Activated naive CD4-positive, alpha-beta T cell (primary cell): ENCODE results near the gene DNAJB12.
"Not testable (repeated sequence)": the region's sequence is repeated elsewhere in the genome, so short reads cannot be mapped to it uniquely, and the experiment has no call there.

Source experiments
- DNase-seq, 4 experiments: peaks; one replicate each; lab custom pipeline; 2025; lab: John Stamatoyannopoulos, UW

Gene DNAJB12

DNA sequence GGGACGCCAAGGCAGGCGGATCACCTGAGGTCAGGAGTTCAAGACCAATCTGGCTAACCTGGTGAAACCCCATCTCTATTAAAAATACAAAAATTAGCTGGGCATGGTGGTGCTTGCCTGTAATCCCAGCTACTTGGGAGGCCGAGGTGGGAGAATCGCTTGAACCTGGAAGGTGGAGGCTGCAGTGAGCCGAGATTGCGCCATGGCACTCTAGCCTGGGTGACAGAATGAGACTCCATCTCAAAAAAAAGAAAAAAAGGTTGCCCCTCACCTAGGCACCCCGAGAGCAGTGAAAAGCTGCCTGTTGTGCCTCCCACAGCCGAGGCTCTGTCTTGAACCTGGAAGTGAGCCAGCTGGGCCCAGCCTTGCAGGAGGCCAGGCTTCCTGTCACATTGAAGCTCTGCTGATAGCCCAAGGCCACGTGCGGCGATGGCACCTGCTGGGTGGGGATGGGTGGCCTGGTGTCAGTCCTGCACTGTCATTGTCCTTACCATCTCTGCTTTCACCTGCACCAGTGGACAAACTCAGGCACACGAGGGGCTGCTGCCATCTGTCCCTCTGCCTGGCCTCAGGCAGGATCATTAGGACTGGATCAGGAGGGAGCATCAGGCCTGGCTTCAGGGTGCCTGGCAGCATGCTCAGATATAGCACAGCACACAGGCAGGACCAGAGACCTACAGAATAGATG, 37.8 kb downstream of the DNAJB12 start:
- DNase-seq, result peak in 2 of 4 experiments; percentile 42 to 57

DNA sequence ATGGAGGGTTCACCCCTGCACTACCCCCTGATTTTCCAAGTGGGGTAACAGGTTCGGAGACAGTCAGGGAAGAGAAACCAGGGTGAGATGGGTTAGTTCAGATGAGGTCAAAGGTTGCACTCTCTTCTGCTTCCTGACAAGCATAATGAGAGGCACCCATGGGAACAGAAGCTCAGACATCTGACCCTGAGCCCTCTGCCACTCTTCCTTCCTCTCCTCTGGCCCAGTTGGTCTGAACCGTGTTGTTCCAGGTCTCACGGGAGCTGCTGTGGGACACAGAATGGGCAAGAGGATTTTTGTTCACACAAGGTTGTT, 38.4 kb downstream of the DNAJB12 start:
- DNase-seq, result no peak

DNA sequence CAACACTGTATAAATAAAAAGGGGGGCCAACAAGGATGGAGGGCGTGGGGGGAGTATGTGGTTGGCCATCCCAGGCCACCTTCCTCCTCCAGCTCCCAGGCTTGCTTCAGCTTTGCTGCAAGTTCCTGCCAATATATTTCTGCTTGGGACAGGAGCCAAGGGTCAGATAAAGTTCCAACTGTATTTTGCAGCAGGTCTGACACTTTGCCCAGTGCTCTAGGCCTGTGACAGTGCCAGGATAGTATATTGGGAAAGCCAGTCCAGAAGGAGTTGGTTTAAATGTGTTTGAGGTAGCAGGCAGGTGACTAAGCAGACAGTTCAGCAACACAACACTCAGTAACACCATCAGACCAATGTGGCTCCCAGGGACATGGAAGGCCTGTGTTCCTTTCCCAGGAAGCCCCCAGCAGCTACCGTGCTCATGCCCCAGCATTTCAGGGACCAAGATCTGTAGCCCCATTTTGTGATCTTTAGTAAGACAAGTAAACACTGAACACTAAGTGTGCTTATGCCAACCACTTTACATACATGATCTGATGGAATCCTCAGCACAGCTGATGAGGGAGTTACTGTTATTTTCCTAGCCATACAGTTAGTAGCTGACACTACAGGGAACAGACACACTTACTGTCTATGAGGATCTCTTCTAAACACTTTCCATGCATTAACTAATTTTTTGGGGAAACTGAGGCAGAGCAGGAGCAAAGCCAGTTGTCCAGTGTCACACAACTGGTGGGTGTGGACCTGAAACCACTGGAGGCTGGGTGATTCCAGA, 38.9 kb downstream of the DNAJB12 start:
- no peak for DNase-seq

GRCh38 chr10:72315054-72315453, 39.7 kb downstream of the DNAJB12 start:
- no peak for DNase-seq

GRCh38 chr10:72314263-72314662, 40.5 kb downstream of the DNAJB12 start:
- DNase-seq, result no peak

DNA sequence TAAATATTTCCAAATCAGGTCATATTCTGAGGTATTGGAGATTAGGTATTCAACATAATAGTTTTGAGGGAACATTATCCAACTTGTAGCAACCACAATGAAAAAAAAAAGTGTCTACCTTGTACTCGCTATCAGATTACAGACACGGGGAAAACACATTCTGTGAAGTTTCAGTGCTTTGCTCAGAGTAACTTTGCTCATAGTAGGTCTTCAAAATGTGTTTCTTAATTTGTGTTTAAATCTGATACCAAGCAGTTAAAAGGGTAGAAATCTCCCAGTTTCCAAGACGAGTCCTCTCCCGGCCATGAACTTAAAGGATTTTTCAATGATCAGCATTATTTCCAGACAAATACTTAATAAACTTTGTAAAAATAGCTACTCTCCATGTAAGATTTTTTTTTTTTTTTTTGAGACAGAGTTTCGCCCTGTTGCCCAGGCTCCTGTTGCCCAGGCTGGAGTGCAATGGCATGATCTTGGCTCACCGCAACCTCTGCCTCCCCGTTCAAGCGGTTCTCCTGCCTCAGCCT, 41.8 kb downstream of the DNAJB12 start:
- no peak for DNase-seq

DNA sequence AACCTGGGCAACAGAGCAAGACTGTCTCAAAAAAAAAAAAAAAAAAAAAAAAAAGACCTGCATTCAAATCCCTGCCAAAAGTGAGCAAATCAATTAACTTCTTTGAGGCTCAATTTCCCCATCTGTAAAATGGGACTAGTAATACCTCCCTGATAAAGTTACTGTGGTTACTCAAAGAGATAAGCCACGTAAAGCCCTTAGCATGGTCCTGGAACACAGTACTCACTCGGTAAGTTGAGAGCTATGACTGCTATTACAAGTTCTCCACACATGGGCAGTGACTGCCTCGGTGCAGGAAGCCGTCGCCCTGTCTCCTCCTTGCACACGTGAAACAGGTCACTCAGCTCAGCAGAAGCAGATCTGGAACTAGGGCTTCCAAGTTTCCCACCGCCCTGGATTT, 43.1 kb downstream of the DNAJB12 start:
- no peak for DNase-seq

DNA sequence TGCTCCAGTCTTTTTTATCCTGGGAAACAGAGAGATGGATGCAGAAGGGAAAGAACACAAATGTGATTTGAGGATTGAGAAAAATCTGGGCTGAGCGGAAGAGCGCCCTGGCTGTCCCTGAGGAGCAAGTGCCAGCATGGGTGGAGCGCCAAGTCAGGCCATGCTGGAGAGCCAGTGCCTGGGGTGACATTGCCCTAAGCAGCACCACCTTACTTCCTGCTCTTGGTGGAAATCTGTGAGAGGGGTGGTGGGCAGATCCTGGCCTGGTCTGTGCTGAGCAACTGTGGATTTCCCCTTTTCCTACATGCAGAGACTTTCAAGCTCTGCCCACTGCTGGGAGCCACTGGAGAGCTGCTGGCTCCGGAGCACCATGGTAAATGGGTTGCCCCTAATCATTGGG, 44.1 kb downstream of the DNAJB12 start:
- DNase-seq, result no peak

DNA sequence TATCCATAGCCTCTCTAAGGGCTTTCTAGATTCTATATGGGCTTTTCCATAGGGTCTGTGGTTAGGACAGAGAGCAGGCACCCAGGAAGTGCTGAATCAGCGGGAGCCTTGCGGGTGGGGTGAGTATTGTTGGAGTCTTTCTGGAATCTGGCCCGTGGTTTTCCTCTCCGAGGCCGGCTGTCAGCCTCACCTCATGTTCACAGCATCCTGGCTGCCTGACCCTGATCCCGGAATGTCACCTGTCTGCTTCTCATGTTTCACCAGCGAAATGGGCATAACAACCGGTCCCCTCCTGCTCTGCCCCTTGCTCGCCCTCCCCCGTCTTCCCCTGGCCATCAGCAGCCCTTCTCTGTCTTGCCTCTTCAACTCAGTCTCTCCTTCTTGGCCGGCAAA, 44.5 kb downstream of the DNAJB12 start:
- DNase-seq, result no peak

DNA sequence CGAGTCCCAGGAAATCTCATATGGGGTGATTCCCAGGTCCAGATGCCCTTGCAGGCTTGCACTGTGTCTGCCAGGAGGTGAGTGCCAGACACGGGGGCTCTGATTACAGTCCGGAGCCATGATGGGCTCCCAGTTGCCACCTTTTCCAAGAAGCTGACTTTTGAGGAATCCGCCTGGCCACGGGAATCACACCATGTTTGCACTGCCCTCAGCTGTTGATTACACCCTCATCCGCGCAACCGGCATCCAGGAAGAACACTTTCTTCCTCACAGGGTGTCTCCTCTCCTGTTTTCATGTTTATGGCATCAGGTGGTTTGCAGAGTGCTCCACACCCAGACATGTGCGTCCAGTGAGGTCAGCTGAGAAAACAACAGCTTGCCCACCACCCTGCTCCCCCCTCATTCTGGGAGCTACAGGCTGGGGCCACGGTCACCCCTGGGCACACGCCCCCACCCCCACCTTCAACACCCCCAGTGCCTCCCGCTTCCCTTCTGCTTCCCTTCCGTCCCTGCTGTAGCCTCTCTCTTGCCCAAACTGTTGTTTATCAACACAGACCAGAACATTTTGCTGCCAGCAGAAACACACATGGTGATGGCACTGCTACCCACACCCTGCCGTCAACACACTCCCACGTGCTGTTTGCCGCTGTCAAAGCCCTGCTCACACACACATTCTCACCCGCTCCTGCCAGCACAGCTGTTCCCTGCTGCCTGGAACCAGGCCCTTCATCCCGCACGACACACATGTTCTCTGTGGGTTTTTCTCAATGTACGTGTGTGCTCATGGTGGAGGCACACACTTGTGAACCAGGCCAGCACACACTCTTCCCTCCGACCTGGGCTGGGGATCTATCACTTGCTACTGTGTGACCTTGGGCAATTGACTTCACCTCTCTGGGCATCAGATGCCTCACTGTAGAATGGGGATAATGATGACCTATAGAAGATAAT, 45.2 kb downstream of the DNAJB12 start:
- DNase-seq, result peak in 1 of 4 experiments; percentile 23

DNA sequence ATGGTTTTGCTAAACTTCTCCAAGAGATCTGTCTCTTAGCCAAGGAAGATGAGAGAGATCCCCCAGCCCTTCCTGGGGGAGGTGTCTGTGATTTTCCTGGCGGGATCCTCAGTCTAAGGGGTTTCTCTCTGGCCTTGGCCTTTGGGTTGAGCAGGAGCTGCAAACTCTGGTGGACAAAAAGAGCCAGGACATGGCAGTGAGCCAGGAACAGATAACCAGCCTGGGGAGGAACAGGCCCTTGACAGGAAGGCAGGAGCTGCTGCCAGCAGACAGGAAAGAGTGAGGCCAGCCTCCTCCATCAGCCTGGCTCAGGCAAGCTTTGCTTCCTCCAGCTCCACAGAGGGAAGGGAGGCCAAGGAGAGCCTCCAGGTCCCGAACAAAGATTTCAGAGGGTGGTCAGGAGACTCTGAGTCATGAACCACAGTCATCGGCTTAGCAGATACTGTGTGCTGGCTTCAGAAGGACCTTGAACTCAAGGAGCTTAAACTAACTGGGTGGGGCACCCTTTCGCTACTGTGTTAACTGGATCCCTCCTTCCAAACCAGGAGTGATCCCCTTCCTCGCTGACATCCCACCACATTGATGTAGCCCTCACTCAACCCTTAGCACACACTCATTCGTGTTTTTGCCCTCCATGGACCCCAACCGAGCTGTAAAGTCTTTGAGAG, 46.3 kb downstream of the DNAJB12 start:
- no peak for DNase-seq

DNA sequence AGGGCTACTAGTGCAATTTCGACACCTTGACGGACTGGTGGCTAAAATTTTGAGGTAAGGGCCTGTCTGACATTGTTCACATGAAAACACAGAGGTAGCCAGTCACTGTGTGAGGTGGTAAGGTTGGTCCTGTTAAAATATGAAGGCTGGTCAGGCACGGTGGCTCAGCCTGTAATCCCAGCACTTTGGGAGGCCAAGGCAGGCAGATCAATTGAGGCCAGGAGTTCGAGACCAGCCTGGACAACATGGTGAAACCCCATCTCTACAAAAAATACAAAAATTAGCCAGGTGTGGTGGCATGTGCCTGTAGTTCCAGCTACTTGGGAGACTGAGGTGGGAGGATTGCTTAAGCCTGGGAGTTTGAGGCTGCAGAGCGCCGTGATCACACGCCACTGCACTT, 47.0 kb downstream of the DNAJB12 start:
- DNase-seq, result not testable (repeated sequence)

- no peak for DNase-seq
These were observed 48.4 kb downstream of the DNAJB12 start for GRCh38 chr10:72306215-72306760.

- DNase-seq, result no peak
These were observed 51.1 kb downstream of the DNAJB12 start for GRCh38 chr10:72303424-72304128.

DNA sequence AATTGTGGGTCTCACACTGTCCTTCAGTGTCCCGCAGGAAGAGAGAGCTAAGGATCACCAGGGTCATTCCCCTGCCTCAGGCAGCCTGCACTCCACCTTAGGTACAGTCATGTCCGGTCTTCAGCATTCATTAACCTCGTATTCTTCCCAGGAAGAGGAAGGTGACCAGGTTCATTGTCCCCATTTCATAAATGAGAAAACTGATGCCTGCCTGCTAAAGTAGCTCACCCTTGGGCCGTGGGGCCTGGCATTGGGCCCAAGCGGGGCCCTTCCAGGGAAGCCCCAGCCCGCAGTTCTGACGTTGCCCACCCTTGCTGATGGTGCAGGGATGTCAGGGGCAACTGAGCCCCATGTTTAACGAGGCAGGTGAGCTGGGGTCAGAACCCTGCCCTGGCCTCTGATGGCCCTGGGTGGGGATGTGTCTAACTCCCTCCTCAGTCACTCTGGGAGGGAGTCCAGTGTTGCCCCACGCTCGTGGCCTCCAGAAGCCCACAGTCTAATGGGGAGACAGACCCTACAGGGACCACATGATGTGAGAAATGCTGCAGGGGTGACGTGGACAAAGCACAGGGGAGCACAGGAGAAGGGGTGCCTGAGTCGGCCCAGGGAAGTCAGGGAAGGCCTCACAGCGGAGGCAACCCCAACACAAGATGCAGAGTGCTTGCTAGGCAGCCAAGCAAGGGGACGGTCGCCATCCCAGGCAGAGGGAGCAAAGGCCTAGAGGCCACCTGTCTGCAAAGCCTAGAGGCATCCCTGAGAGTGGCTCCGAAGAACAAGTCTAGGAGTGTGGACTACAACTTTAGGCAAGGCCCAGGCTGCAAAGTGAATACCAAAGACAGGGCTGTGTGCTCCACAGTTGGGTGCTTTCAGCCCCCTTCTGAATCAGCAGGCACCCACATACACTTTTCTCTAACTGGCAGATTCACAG, 55.9 kb downstream of the DNAJB12 start:
- DNase-seq, result no peak

GRCh38 chr10:72297805-72298591, 56.7 kb downstream of the DNAJB12 start:
- peak; percentile 62 to 64 (median 62) for DNase-seq

- peak; percentile 75 to 87 (median 82) for DNase-seq
These were observed 57.4 kb downstream of the DNAJB12 start for GRCh38 chr10:72297281-72297804.

DNA sequence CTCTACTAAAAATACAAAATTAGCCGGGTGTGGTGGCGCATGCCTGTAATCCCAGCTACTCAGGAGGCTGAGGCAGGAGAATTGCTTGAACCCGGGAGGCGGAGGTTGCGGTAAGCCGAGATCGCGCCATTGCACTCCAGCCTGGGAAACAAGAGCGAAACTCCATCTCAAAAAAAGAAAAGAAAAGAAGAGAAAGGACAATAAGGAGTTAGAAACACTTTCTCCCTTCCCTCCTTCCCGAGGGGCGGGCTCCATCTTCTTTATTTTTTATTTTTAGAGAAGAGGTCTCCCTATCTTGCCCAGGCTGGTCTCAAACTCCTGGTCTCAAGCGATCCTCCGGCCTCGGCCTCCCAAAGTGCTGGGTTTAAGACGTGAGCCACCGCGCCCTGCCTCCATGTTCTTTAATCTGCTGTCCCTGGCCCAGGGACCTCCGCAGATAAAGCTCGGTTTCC, 57.9 kb downstream of the DNAJB12 start:
- DNase-seq, result not testable (repeated sequence)
